HepG2 (cell line): Measurements from ENCODE around the gene TNFSF13. TPM values are rescaled to one million over a fixed set of nuclear protein-coding genes. Genes with fewer than 3 reads are reported as not detected.

ENCODE experiments used
- ASH2L ChIP-seq: fragments of 300-600, 200-600 bp; sonication (generic); IDR thresholded peaks from 2 replicates; pipeline ENCODE4 v1.7.0; 2017; ENCODE audit warnings: low read depth, mild to moderate bottlenecking, moderate library complexity, mixed read lengths, low read length; ENCODE audit not compliant: insufficient read length
- KLF6 ChIP-seq: IDR thresholded peaks from 2 replicates; pipeline ENCODE4 v1.8.0; 2016; ENCODE audit warnings: missing biosample characterization, missing genetic modification reagents
- LCORL ChIP-seq, 2 experiments: fragments of 450-650 bp in 1 of 2; sonication (generic) in 1 of 2; formaldehyde crosslinking in 1 of 2; IDR thresholded peaks; 2 replicates each; pipeline versions ENCODE4 v1.5.0 to v1.6.1; 2017 to 2020; ENCODE audit warnings: antibody characterized with exemption in 1 of 2, missing genetic modification reagents in 1 of 2
- PAX8 ChIP-seq: sonication (generic); formaldehyde crosslinking; IDR thresholded peaks from 2 replicates; pipeline ENCODE4 v1.8.0; 2022; ENCODE audit warnings: mild to moderate bottlenecking, missing genetic modification reagents, borderline replicate concordance
- ZNF496 ChIP-seq: sonication (generic); formaldehyde crosslinking; IDR thresholded peaks from 2 replicates; pipeline ENCODE4 v1.8.1; 2023; ENCODE audit warnings: mild to moderate bottlenecking, moderate library complexity, missing genetic modification reagents; ENCODE audit not compliant: insufficient replicate concordance
- ZNF850 ChIP-seq: sonication (generic); formaldehyde crosslinking; conservative IDR thresholded peaks from 2 replicates; pipeline ENCODE4 v1.9.0; 2021; ENCODE audit warnings: mild to moderate bottlenecking, missing genetic modification reagents
- ZSCAN12 ChIP-seq: sonication (generic); formaldehyde crosslinking; IDR thresholded peaks from 2 replicates; pipeline ENCODE4 v1.9.0; 2021; ENCODE audit warnings: mild to moderate bottlenecking, missing genetic modification reagents
- polyA plus RNA-seq, 8 experiments: library from polyadenylated mRNA; depleted of rRNA in 3 of 8; stranded (reverse) in 7 of 8; unstranded in 1 of 8; fragments of >200 nt; fragmentation: Illumina TruSeq in 4 of 8; extraction: Trizol in 4 of 8; gene quantifications; 2 replicates each; pipeline versions ENCODE4 v1.2.1 to v1.2.3, GENCODE V29; 2011 to 2016; ENCODE audit warnings: low read depth in 4 of 8, missing spikeins in 1 of 8, mixed read lengths in 1 of 8; ENCODE audit not compliant: insufficient read depth in 1 of 8
- total RNA-seq, 5 experiments: library from RNA; depleted of rRNA; stranded (reverse); fragments of >200 nt; fragmentation: Illumina TruSeq; extraction: Trizol; gene quantifications; 2 replicates each; pipeline ENCODE4 v1.2.3, GENCODE V29; 2016; ENCODE audit warnings: low read depth in 1 of 5
- TF ChIP-seq, protein P1 (sequence below): sonication (generic); formaldehyde crosslinking; conservative IDR thresholded peaks from 2 replicates; pipeline ENCODE4 v1.8.0; 2022; ENCODE audit warnings: missing genetic modification reagents
- TF ChIP-seq, protein P2 (sequence below): sonication (generic); formaldehyde crosslinking; IDR thresholded peaks from 2 replicates; pipeline ENCODE4 v1.5.1; 2020; ENCODE audit warnings: mild to moderate bottlenecking, missing genetic modification reagents, moderate library complexity
- TF ChIP-seq, protein P3 (sequence below), 2 experiments: sonication (generic) in 1 of 2; formaldehyde crosslinking in 1 of 2; IDR thresholded peaks; 2 replicates each; pipeline versions ENCODE4 v1.4.0 to v1.6.1; 2016 to 2020; ENCODE audit warnings: borderline replicate concordance in 1 of 2, low read depth in 1 of 2, mild to moderate bottlenecking in 1 of 2, missing genetic modification reagents in 1 of 2

The TNFSF13 gene
- total and polyA plus RNA-seq, 2 of the 13 experiments (the other 11 are each of a cell fraction or from before 2014, with no cell fraction given), result 2.5 to 3.3 TPM

DNA sequence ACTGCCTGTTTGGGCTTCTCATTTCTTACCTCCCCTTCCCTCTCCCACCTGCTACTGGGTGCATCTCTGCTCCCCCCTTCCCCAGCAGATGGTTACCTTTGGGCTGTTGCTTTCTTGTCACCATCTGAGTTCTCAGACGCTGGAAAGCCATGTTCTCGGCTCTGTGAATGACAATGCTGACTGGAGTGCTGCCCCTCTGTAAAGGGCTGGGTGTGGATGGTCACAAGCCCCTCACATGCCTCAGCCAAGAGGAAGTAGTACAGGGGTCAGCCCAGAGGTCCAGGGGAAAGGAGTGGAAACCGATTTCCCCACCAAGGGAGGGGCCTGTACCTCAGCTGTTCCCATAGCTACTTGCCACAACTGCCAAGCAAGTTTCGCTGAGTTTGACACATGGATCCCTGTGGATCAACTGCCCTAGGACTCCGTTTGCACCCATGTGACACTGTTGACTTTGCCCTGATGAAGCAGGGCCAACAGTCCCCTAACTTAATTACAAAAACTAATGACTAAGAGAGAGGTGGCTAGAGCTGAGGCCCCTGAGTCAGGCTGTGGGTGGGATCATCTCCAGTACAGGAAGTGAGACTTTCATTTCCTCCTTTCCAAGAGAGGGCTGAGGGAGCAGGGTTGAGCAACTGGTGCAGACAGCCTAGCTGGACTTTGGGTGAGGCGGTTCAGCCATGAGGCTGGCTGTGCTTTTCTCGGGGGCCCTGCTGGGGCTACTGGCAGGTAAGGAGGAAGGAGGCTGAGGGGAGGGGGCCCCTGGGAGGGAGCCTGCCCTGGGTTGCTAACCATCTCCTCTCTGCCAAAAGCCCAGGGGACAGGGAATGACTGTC is 20.7 kb downstream of the TNFSF13 start, which contains the start of gene CD68 (continued):
- TF ChIP-seq ASH2L (no peak), KLF6 (CRISPR knock-in tag) (peak; percentile 56; the same call in 1 of the 2 replicates), ZNF496 (CRISPR knock-in tag) (no peak), PAX8 (no peak), LCORL (IDR thresholded peaks at IDR 0.05) (no peak), LCORL (CRISPR knock-in tag; IDR thresholded peaks at IDR 0.05) (no peak; the same call in 1 of the 2 replicates), ZSCAN12 (CRISPR knock-in tag) (peak; percentile 78; the same call in 1 of the 2 replicates), ZNF850 (no peak; the same call in 1 of the 2 replicates)
- TF ChIP-seq, protein P1, sequence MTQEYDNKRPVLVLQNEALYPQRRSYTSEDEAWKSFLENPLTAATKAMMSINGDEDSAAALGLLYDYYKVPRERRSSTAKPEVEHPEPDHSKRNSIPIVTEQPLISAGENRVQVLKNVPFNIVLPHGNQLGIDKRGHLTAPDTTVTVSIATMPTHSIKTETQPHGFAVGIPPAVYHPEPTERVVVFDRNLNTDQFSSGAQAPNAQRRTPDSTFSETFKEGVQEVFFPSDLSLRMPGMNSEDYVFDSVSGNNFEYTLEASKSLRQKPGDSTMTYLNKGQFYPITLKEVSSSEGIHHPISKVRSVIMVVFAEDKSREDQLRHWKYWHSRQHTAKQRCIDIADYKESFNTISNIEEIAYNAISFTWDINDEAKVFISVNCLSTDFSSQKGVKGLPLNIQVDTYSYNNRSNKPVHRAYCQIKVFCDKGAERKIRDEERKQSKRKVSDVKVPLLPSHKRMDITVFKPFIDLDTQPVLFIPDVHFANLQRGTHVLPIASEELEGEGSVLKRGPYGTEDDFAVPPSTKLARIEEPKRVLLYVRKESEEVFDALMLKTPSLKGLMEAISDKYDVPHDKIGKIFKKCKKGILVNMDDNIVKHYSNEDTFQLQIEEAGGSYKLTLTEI (CRISPR knock-in tag), result no peak
- TF ChIP-seq, protein P2, sequence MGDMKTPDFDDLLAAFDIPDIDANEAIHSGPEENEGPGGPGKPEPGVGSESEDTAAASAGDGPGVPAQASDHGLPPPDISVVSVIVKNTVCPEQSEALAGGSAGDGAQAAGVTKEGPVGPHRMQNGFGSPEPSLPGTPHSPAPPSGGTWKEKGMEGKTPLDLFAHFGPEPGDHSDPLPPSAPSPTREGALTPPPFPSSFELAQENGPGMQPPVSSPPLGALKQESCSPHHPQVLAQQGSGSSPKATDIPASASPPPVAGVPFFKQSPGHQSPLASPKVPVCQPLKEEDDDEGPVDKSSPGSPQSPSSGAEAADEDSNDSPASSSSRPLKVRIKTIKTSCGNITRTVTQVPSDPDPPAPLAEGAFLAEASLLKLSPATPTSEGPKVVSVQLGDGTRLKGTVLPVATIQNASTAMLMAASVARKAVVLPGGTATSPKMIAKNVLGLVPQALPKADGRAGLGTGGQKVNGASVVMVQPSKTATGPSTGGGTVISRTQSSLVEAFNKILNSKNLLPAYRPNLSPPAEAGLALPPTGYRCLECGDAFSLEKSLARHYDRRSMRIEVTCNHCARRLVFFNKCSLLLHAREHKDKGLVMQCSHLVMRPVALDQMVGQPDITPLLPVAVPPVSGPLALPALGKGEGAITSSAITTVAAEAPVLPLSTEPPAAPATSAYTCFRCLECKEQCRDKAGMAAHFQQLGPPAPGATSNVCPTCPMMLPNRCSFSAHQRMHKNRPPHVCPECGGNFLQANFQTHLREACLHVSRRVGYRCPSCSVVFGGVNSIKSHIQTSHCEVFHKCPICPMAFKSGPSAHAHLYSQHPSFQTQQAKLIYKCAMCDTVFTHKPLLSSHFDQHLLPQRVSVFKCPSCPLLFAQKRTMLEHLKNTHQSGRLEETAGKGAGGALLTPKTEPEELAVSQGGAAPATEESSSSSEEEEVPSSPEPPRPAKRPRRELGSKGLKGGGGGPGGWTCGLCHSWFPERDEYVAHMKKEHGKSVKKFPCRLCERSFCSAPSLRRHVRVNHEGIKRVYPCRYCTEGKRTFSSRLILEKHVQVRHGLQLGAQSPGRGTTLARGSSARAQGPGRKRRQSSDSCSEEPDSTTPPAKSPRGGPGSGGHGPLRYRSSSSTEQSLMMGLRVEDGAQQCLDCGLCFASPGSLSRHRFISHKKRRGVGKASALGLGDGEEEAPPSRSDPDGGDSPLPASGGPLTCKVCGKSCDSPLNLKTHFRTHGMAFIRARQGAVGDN (CRISPR knock-in tag), result peak; percentile 86
- TF ChIP-seq, protein P3, sequence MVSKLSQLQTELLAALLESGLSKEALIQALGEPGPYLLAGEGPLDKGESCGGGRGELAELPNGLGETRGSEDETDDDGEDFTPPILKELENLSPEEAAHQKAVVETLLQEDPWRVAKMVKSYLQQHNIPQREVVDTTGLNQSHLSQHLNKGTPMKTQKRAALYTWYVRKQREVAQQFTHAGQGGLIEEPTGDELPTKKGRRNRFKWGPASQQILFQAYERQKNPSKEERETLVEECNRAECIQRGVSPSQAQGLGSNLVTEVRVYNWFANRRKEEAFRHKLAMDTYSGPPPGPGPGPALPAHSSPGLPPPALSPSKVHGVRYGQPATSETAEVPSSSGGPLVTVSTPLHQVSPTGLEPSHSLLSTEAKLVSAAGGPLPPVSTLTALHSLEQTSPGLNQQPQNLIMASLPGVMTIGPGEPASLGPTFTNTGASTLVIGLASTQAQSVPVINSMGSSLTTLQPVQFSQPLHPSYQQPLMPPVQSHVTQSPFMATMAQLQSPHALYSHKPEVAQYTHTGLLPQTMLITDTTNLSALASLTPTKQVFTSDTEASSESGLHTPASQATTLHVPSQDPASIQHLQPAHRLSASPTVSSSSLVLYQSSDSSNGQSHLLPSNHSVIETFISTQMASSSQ (IDR thresholded peaks at IDR 0.05; ENCODE audit: low read depth), result no peak; the same call in 1 of the 2 replicates
- TF ChIP-seq, protein P3 (CRISPR knock-in tag; IDR thresholded peaks at IDR 0.05; ENCODE audit: borderline replicate concordance), result peak; percentile 28; the same call in 1 of the 2 replicates
